ENCODE measurements around the gene RNF111.

Gene RNF111

DNA sequence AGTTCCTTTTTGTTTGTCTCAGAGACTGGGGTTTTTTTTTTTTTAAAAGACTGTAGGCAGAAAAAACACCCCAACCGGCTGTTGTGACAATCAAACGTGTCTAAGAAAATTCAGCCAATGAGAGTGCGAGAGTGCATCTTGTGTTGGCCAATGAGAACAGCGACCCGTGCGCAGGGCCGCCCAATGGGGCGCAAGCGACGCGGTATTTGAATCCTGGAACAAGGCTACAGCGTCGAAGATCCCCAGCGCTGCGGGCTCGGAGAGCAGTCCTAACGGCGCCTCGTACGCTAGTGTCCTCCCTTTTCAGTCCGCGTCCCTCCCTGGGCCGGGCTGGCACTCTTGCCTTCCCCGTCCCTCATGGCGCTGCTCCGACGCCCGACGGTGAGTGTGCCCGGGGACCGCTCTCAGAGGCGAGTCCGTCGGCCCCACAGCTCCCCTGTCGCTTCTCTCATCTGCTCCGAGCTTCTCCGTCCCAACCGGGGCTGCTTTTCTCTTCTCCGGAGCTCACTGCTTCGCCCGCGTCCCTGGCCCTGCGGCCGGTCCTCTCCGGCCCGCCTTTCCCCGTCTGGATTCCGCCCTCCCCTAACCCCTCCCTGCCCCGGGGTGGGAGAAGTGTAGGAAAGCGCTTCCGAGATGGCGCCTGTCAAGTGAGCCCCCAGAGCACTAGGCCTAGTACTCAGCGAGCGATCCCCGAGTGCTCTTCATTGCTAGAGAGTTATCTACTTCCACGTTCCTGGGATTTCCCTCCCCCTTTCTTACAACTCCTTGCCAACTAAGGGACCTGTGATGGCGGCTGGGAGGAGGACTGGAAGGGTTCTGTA is 117.7 kb downstream of the RNF111 start, which contains the start of gene CCNB2:
CCNB2 (plus strand) TSS at position 235 of the 821 bp plus-strand sequence; CDS start at position 358, 123 bp downstream.
- no peak for TF ChIP-seq FOXP2 (optimal IDR thresholded peaks at IDR 0.05; ENCODE audit: borderline replicate concordance, extremely low read depth, extremely low read length, insufficient read depth)
- peak; percentile 92 for TF ChIP-seq POLR2AphosphoS5 (IDR thresholded peaks at IDR 0.05; ENCODE audit: low read depth, low read length)
- TF ChIP-seq TAF1 (IDR thresholded peaks at IDR 0.05; ENCODE audit: borderline replicate concordance, insufficient read depth, low read length): peak; percentile 82; the same call in 1 of the 2 replicates
- TF ChIP-seq, protein P1, sequence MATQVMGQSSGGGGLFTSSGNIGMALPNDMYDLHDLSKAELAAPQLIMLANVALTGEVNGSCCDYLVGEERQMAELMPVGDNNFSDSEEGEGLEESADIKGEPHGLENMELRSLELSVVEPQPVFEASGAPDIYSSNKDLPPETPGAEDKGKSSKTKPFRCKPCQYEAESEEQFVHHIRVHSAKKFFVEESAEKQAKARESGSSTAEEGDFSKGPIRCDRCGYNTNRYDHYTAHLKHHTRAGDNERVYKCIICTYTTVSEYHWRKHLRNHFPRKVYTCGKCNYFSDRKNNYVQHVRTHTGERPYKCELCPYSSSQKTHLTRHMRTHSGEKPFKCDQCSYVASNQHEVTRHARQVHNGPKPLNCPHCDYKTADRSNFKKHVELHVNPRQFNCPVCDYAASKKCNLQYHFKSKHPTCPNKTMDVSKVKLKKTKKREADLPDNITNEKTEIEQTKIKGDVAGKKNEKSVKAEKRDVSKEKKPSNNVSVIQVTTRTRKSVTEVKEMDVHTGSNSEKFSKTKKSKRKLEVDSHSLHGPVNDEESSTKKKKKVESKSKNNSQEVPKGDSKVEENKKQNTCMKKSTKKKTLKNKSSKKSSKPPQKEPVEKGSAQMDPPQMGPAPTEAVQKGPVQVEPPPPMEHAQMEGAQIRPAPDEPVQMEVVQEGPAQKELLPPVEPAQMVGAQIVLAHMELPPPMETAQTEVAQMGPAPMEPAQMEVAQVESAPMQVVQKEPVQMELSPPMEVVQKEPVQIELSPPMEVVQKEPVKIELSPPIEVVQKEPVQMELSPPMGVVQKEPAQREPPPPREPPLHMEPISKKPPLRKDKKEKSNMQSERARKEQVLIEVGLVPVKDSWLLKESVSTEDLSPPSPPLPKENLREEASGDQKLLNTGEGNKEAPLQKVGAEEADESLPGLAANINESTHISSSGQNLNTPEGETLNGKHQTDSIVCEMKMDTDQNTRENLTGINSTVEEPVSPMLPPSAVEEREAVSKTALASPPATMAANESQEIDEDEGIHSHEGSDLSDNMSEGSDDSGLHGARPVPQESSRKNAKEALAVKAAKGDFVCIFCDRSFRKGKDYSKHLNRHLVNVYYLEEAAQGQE (IDR thresholded peaks at IDR 0.05; ENCODE audit: insufficient read depth in 1 of 2, low read depth in 2 of 2, low read length in 2 of 2): no peak; a peak in 1 of 4 replicates
- TF ChIP-seq SIN3A (IDR thresholded peaks at IDR 0.05; ENCODE audit: borderline replicate concordance, insufficient read depth, low read length): peak; percentile 82

GRCh38 chr15:59105854-59106253 is 118.4 kb downstream of the RNF111 start:
- TF ChIP-seq POLR2AphosphoS5 (IDR thresholded peaks at IDR 0.05; ENCODE audit: low read depth, low read length) (no peak), TAF1 (IDR thresholded peaks at IDR 0.05; ENCODE audit: borderline replicate concordance, insufficient read depth, low read length) (no peak), SIN3A (IDR thresholded peaks at IDR 0.05; ENCODE audit: borderline replicate concordance, insufficient read depth, low read length) (no peak), FOXP2 (optimal IDR thresholded peaks at IDR 0.05; ENCODE audit: borderline replicate concordance, extremely low read depth, extremely low read length, insufficient read depth) (no peak)
- TF ChIP-seq, protein P1 (IDR thresholded peaks at IDR 0.05; ENCODE audit: insufficient read depth in 1 of 2, low read depth in 2 of 2, low read length in 2 of 2): no peak

GRCh38 chr15:59111251-59111650 is 123.8 kb downstream of the RNF111 start:
- TF ChIP-seq, protein P1 (IDR thresholded peaks at IDR 0.05; ENCODE audit: insufficient read depth in 1 of 2, low read depth in 2 of 2, low read length in 2 of 2): no peak
- TF ChIP-seq SIN3A (IDR thresholded peaks at IDR 0.05; ENCODE audit: borderline replicate concordance, insufficient read depth, low read length) (no peak), POLR2AphosphoS5 (IDR thresholded peaks at IDR 0.05; ENCODE audit: low read depth, low read length) (no peak), TAF1 (IDR thresholded peaks at IDR 0.05; ENCODE audit: borderline replicate concordance, insufficient read depth, low read length) (no peak), FOXP2 (optimal IDR thresholded peaks at IDR 0.05; ENCODE audit: borderline replicate concordance, extremely low read depth, extremely low read length, insufficient read depth) (no peak)

DNA sequence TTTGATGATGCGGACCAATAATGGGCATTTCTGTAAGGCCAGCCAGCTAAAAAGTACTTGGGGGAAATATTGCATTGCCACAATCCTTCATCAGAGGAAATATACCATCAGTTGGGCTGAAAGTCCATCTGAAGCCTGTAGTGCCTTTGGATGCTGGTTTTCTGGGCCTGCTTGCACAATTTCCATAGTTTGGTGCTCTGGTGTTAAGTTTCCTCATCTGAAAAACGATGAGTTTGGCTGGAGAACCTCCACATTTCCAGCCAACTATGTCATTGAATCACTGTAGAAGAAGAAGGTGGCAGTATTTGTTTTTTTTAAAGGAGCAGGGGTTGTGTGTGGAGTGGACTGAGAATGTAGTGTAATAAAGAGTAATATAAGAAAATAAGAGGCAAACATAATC is 127.6 kb downstream of the RNF111 start:
- TF ChIP-seq FOXP2 (optimal IDR thresholded peaks at IDR 0.05; ENCODE audit: borderline replicate concordance, extremely low read depth, extremely low read length, insufficient read depth) (no peak), TAF1 (IDR thresholded peaks at IDR 0.05; ENCODE audit: borderline replicate concordance, insufficient read depth, low read length) (no peak), POLR2AphosphoS5 (IDR thresholded peaks at IDR 0.05; ENCODE audit: low read depth, low read length) (no peak), SIN3A (IDR thresholded peaks at IDR 0.05; ENCODE audit: borderline replicate concordance, insufficient read depth, low read length) (no peak)
- TF ChIP-seq, protein P1 (IDR thresholded peaks at IDR 0.05; ENCODE audit: insufficient read depth in 1 of 2, low read depth in 2 of 2, low read length in 2 of 2): no peak

Measured in PFSK-1 (cell line).